GM19328 (cell line): ENCODE results near the gene SDK2.

Source experiments
- ATAC-seq: cut with Tn5 transposase; IDR thresholded peaks from one replicate; pipeline ENCODE4 v1.9.1; 2021; ENCODE audit warnings: mild to moderate bottlenecking, moderate library complexity; ENCODE audit not compliant: unreplicated experiment

Gene SDK2

DNA sequence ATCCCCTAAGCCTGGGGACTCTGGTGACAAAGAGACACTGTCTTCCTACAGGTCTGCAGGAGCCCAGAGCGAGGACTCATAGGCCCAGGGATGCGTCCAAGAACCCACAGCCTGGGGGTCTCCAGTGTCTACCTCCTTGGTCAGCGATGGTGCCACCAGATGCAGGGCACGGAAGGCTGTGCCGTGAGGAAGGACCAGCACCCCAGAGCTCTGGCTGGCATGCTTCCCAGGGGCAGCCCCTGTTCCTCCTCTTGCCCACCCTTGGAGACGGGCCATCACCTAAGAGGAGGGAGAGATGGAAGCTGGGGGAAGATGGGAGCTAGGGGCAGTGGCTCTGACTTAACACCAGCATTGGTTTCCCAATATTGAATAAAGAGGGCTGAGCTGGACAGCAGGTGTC is 125.2 kb downstream of the SDK2 start:
- no peak for ATAC-seq

DNA sequence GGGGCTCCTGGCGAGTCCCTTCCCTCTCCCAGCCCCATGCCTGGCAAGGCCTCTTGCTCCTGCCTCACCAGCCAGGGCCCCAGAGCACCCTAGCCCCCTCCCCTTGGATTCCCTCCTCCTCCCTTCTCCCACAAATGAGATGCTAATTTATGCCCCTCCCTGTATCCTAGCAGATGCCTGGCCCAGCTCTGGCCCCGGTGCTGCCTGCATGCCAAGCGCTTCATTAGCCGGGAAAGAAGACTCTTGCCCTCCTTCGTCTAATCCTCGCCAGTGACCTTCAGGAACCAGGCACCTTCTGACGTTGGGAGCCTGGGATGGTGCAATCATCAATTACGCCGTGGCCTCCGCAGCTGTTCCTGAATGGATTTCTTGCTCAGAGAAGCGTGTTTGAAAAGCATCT is 127.8 kb downstream of the SDK2 start:
- no peak for ATAC-seq

DNA sequence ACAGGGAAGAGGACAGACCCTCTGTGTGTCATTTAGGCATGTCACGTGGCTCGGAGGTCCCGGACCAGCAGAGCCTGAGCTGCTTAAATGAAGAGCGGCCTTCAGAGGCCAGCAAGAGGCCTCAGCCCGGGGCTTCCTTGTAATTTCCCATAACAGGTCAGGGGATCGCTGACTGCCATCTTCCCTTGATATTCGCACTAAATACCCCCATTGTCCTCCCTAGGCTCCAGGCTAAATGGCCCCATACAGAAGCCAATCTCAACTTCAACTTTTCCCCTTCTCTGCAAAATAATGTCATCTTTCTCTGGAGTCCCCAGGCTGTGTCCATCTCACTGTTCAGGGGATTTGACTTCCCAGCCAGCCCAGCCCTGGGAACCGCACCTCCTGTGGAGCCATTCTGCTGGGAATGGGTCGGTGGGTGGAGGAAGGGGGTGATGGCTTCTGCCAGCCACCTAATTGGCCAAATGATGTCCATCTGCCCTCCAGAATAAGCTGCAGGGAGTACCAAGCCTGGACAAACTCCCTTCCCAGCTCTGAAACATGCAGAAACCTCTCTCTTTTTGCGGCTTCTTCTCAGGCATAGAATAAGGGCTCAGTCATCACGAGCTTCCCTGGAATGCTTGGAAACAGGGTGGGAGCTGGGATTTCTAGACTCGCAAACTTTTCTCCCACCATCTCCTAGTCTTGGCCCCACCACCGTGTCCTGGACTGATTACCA is 129.9 kb downstream of the SDK2 start:
- no peak for ATAC-seq

DNA sequence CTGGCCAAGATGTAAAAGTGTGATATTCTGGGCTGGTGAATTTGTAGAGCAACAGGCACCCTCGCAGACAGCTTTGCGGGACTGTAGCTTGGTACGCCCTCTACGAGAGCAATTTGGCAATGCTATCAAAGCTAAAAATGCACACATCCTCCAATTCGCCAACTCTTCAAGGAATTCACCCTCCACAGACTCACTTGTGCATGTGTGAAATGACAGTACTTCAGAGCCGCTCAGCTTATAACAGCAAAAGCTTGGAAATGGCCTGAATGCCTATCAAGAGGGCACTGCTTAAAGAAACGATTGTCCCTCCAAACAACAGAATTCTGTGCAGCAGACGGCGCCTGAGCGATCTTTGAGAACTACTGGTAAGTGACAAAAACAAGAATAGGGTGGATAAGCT is 130.8 kb downstream of the SDK2 start:
- ATAC-seq: no peak

DNA sequence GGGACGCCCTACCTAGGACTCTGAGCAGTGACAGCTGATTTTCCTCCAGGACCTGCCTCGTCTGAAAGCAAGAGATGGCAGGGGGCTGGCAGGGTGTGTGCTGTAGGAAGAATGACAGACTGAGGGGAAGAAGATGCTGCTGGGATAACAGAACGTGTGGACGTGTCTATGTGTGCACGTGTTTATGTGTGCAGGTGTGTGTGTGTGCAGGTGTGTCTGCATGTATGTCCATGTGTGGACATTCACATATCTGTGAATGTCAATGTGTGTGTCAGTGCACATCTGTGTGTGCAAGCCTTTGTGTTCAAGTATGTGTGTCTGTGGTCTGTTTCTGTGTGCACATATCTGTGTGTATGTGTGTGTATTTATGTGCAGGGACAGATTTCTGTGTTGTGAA is 132.5 kb downstream of the SDK2 start:
- ATAC-seq: no peak

DNA sequence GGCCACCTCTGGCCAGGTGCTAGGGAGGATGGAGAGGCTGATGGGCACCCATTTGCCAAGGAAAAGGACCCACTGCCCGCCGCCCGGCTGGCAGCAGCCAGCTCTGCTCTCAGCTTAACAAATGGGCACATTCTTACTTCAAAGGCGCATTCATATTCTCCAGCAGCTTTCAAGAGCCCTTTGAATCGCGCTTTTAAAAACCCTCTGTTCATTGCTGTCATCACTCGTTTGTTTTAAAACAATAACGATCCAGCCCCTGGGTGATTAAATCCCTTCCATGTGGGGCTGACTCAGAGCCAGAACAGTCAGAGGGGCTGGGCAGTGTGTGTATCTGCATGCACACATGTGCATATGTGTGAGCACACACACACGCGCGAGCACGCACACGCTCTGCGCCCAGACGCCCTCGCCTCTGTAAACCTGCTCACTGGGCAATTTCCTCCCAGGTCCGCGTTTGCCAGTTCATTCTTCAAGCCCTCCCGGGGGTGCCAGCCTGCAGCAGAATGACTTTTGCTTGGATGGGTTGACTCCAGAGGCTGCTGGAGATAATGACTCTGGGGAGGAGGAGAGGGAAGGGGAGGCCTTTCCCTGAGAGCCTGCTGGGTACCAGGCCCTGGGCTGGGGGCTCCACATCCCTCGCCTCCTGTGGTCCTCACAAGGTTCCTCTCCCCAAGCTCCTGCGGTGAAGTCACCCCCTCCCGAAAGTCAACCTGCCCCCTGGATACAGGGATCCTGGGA is 133.1 kb downstream of the SDK2 start:
- ATAC-seq: no peak

DNA sequence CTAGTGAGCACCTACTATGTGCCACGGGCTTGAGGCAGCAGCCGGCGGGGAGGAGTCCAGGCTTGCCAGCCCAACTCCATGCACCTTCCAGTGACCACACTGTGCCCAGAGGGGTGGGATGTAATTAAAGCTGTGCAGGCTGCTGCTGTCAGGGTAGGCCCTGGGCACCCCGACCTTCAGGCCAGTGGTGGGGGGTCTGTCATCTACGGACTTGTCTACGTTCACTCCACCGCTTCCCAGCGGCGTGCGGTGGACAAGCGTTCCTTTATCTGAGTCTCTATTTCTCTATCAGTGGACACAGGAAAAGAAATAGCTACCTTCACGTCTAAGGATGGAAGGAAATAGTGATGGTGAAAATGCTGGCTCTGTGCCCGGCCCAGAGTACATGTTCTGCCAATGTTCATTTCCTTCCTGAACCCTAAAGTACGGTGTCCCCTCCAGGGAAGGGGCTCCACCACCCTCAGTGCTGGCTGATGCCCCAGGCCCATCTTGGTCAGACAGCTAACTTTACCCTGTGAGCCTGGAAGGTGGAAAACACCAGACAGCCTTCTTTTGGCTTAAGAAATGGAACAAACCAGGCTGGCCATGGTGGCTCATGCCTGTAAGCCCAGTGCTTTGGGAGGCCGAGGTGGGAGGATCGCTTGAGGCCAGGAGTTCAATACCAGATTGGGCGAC is 135.2 kb downstream of the SDK2 start:
- ATAC-seq: no peak

DNA sequence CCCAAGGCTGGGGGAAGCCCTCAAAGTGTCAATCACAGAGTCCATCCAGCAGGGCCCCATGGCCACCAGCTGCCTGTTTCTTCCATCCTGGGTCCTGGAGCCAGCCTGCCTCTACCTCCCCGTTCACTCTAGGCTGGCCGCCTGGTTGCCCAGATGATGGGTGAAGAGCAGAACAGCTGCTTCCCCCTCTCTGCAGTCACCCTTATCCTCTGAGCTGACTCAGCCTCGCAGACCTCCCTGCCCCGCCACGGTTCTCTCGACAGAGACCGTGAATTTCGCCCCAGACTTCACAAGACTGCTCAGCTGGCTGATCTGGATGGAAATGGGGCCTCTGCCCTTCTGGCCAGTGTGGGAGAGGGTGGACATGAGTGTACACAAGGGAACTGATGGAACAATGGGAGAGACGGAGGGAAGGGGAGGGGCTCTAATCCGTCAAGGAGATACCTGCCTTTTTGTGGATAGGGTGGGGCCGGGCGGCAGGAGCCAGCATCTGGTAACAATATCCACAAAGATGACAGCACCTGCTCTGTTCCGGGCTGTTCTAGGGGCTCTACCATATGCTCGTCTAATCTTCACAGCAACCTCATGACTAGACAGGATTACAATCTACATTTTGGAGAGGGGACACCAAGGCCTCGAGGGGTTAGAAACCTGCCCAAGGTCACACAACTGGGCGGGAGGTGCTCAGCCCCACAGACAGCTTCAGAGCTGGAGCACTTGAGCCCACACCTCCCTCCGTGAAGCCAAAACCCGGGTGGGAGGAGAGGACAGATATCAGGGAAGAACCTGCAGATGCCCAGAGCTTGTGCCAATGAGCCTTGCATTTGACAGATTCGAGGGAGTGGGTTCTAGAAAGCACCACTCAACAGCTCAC is 136.0 kb downstream of the SDK2 start:
- no peak for ATAC-seq

DNA sequence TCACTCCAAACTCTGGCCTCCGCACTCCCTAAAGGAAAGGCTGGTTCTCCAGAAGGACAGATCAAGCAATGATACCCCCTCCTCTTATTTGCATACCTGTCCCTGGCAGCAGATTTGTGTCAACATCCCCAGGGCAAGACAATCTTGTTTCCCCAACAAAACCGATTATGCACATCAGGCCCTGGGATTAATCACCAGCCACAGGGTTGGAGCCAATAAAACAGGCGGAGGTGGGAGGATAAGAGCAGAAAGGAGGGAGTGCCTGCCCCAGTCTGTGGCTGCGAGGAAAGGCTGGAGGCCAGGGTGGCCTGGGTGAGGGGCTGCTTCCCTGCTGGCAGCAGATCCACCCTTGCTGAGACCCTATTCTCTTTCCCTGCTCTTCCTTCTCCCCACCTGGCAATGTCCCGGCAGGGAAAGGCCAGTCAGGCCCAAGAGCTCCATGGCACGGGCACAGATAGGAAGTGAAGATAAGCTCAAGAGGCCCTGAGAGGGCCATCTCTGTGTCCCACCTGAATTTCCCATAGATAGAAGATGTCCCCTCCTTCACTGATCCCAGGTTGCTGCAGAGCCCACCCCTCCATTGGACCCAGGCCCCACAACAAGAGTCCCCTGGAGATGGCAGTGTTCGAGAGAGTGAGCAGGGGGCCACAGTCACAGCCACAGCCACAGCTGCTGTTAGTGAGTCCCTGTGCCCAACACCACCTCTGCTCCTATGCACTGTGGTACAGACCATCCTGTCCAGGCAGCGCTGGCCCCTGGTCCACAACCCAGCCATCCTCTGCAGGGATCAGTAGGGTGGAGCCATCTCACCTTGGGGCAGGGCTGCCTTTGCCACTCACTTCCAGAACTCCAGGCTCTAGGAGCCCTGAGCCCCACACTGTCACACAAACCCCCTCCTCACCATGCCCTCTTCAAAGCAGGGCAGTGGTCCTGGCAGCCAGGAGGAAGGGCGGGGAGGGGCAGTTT is 137.5 kb downstream of the SDK2 start:
- ATAC-seq: no peak

DNA sequence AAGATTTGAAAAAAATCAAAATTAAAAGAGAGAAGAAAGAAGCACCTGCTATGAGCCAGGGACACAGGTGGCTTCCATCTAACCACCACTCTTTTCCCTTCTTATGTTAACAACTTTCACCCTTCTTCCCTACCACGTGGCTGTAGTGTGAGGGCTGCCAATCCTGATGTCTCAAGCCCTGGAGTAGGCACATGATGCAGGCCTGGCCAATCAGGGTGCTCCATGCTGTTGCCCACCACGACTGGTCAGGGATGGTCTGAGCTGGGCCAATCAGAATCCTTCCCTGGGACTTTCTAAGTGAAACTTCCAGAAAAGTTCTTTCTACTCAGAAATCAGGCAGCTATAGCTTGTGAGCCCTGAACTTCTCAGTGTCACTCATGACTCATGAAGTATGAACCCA is 140.7 kb downstream of the SDK2 start:
- ATAC-seq: no peak

DNA sequence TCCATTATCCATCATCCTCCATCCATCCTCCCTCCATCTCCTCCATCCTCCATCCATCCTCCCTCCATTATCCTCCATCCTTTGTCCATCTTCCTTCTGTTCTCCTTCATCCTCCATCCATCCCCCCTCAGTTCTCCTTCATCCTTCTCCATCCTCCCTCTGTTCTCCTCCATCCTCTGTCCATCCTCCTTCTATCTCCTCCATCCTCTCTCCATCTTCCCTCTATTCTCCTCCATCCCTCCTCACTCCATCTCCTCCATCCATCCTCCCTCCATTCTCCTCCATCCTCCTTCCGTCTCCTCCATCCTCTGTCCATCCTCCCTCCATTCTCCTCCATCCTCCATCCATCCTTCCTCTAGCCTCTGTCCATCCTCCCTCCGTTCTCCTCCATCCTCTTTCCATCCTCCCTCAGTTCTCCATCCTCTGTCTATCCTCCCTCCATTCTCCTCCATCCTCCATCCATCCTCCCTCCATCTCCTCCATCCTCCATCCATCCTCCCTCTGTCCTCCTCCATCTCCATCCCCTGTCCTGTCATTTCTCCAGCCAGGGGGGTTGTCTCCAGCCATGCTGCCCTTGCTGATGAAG is 143.7 kb downstream of the SDK2 start:
- no peak for ATAC-seq

DNA sequence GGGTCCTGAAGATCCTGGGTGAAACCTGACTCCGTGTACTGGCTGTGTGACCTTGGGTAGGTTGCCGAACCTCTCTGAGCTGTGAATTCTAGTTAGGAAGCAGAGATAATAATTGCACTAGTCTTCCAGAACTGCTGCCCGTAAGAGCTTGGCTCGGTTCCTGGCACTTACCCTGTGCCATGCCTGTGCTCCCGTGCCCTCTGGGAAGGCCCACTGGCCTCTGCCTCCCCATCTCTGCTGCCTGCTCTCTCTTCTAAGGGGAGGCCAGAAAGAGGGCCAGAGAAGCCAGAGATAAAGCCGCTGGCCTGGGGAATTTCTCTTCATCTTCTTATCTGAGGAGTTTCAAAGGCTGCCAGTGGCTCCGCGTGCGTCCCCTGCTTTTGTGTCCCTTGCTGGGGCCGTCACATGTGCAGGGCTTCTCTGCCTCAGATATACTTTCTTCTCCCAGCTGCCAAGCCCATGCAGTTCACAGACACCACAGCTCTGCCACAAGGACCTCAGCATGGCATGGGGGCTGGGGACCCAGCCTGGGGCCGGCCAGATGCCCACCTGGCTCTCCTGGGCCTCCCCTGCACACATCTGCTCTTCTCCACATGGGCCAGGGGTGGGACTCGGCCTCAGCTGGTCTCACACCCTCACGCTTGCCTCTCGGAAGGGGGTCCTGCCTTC is 145.2 kb downstream of the SDK2 start:
- no peak for ATAC-seq

DNA sequence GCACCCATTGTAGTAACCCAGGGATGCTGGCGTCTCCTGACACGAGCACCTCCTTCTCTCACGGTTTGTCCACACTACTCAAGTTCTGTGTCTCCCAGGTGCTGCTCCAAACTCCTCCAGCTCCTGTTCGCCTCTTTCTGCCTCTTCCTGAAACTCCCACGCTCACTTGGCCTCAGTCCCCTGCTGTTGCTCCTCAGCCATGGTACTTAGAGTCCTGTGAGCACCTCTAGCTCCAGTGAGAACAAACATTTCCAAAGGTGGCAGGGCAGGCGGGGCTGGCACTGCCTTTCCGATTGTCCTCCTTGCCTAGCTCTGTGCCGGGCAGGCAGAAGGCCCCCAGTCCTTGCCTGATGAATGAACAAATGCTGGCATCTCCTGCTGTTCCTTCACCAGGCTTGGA is 146.1 kb downstream of the SDK2 start:
- ATAC-seq: no peak

DNA sequence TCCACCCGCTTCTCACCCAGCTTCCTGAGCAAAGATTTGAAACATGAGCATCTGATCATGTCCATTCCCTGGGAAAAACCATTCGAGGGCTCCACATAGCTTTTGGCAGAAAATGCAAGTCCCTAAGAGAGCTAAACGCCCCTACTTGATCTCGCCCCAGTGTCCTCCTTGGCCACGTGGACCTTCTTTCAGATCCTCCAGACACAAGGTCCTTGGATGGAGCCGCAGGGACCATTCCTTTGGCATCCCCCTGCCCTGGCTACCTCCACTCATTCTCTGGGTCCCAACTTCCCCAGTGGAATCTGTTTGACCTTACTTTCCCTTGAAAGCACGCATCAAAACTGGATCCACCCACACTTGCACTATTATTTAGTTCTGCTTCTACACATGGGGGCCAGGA is 146.5 kb downstream of the SDK2 start:
- ATAC-seq: no peak

DNA sequence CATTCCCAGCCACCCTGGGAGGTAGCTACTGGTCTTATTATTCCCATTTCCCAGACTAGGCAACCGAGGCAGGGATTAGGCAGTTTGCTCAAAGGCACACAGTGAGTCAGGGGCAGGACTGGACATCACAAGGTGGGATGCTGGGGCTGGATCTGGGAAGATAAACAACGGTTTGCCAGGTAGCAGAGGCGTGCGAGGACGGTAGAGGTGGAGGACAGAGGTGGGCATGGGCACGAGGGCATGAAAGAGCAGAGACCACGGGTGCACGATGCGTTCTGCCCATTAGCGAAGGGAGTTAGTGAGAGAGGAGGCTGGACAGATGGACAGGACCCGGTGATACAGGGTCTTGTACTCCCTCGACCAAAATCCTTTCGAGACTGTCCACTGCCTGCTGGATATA is 148.0 kb downstream of the SDK2 start:
- ATAC-seq: no peak

DNA sequence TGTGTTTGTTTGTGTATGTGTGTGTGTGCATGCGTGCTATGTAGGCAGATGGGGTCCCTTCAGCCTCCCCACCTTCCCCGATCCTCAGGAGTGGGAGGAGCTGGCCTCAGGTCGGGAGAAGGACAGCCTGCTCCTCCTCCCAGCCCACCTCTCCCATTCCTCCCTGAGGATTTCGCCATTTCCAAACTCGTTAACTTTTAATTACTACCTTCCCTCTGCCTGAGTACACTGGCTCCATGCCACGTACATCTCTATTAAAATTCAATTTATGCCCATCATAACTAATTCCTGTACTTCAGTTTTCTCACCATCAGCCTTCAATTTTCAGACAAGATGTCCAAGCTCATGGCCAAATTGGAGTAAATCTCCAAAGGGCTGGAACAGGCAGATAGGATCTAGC is 148.6 kb downstream of the SDK2 start:
- no peak for ATAC-seq

DNA sequence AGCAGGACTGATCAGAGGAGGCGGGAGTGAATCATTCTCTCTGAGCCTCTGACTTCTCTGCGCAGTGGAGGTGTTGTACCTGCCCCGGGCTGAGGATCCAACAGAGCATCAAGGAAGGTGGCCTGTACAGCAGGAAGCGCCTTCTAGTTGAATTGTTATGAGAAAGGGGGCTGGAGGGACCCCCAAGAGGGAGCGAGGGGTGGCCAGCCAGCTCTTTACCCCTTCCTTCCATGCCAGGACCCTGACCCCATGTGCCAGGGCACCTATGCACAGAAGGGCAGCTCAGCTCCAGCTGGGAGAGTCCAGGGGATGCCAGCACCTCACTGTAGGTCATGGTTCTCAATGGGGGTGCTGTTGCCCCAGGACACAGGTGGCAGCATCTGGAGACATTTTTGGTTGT is 149.3 kb downstream of the SDK2 start:
- no peak for ATAC-seq

DNA sequence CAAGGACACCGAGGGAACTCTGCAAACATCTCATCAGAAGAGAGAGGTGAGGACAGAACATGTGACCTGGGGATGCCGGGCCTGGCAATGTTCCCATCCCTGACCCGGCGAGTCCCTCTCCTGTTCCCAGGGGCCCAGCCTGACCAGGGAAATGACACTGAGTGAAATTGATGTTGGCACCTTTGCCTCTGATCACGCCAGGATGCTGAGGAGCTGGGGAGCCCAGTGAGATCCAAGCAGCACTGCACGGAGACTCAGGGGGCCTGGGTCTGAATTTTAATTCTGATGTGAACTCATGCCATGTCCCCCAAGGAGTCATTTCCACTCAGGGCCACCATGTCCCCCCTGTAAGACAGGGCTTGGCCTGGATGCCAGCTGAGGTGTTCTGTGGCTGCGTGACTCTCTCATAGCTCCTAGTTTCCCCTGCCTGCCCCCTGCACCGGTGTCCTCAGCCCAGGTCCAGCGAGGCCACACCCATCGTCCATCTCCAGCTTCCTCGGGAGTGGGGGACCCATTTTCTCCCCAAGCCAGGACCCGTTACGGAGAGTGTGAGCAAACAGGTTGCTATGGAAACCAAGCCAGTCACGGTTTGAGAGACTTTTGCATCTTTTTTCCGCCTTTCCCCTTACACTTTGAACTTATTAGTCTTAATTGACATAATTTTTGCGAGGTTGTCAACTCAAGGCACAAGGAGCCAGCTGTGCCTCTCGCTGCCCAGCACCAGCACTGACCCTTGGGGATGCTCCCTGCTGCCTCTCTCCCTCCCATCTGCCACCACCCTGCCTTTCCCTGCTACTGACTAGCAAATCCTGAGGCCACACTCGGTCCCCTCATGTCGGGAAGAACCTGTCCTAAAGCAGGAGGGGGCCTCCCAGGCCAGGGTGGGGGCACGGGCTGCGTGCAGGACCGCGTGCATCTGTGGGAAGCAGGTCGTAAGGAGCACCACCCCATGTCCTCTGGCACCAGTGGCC is 150.0 kb downstream of the SDK2 start:
- ATAC-seq: no peak
